OCI-LY1 (cell line): ENCODE data around the gene MARCHF10.
"Not testable (repeated sequence)": the region's sequence is repeated elsewhere in the genome, so short reads cannot be mapped to it uniquely, and the experiment has no call there.

Experiments used
- H2AFZ ChIP-seq: fragments of 200-600 bp; sonication (generic), shearing (Covaris generic); 2 replicates; pipeline ENCODE4 v1.6.0; 2014; ENCODE audit warnings: antibody characterized with exemption, mild to moderate bottlenecking, low read length
- H3F3A ChIP-seq: fragments of 200-600 bp; sonication (generic), shearing (Covaris generic); 2 replicates; pipeline ENCODE4 v1.6.0; 2014; ENCODE audit warnings: mild to moderate bottlenecking, antibody characterized with exemption, low read length, moderate library complexity; ENCODE audit not compliant: insufficient read depth
- H3K27ac ChIP-seq: fragments of 200-600 bp; sonication (generic); 2 replicates; pipeline ENCODE4 v1.5.1; 2014; ENCODE audit warnings: low read length, mixed run types, mild to moderate bottlenecking, low read depth; ENCODE audit not compliant: poor library complexity, severe bottlenecking
- H3K27me3 ChIP-seq: fragments of 200-600 bp; sonication (generic); 2 replicates; pipeline ENCODE4 v1.6.0; 2014; ENCODE audit warnings: antibody characterized with exemption, mild to moderate bottlenecking, low read length, moderate library complexity; ENCODE audit not compliant: insufficient read depth
- H3K36me3 ChIP-seq: fragments of 200-600 bp; sonication (generic); 2 replicates; pipeline ENCODE4 v1.6.1; 2014; ENCODE audit warnings: mild to moderate bottlenecking, antibody characterized with exemption, low read length, moderate library complexity, mixed read lengths; ENCODE audit not compliant: insufficient read depth
- H3K4me1 ChIP-seq: fragments of 200-600 bp; sonication (generic); 2 replicates; pipeline ENCODE4 v1.5.1; 2014; ENCODE audit warnings: mild to moderate bottlenecking, low read length, moderate library complexity; ENCODE audit not compliant: insufficient read depth, severe bottlenecking
- H3K4me2 ChIP-seq: fragments of 200-600 bp; sonication (generic), shearing (Covaris generic); 2 replicates; pipeline ENCODE4 v1.6.1; 2014; ENCODE audit warnings: low read length
- H3K4me3 ChIP-seq: fragments of 200-600 bp; sonication (generic); 2 replicates; pipeline ENCODE4 v1.5.1; 2014; ENCODE audit warnings: low read length, low read depth, mild to moderate bottlenecking, mixed read lengths; ENCODE audit not compliant: poor library complexity, severe bottlenecking
- H3K79me2 ChIP-seq: fragments of 200-600 bp; shearing (Covaris generic); 2 replicates; pipeline ENCODE4 v1.6.1; 2016; ENCODE audit warnings: mixed run types, low read length, mixed read lengths; ENCODE audit not compliant: insufficient read depth
- H3K9ac ChIP-seq: fragments of 200-600 bp; sonication (generic), shearing (Covaris generic); 2 replicates; pipeline ENCODE4 v1.6.1; 2014; ENCODE audit warnings: mild to moderate bottlenecking, low read length, mixed read lengths
- H3K9me2 ChIP-seq: fragments of 200-600 bp; sonication (generic), shearing (Covaris generic); 2 replicates; pipeline ENCODE4 v1.6.1; 2014; ENCODE audit warnings: low read depth, mild to moderate bottlenecking, low read length, mixed read lengths
- H3K9me3 ChIP-seq: fragments of 200-600 bp; shearing (Covaris generic); 2 replicates; pipeline ENCODE4 v1.6.1; 2014; ENCODE audit warnings: low read length, mixed read lengths
- H4K20me1 ChIP-seq: fragments of 200-600 bp; sonication (generic), shearing (Covaris generic); 2 replicates; pipeline ENCODE4 v1.6.0; 2016; ENCODE audit warnings: mild to moderate bottlenecking, low read length; ENCODE audit not compliant: insufficient read depth
- EZH2 ChIP-seq: fragments of 200-600 bp; sonication (generic), shearing (Covaris generic); IDR thresholded peaks from 2 replicates; pipeline ENCODE4 v1.8.0; 2017; ENCODE audit warnings: borderline replicate concordance, mixed run types, mild to moderate bottlenecking, antibody characterized with exemption, low read length, moderate library complexity, mixed read lengths
- TF ChIP-seq, protein P1 (sequence below): fragments of 200-600 bp; sonication (generic), shearing (Covaris generic); IDR thresholded peaks from 2 replicates; pipeline ENCODE4 v1.5.1; 2017; ENCODE audit warnings: mild to moderate bottlenecking, antibody characterized with exemption, low read length, moderate library complexity, mixed read lengths

MARCHF10 gene

DNA sequence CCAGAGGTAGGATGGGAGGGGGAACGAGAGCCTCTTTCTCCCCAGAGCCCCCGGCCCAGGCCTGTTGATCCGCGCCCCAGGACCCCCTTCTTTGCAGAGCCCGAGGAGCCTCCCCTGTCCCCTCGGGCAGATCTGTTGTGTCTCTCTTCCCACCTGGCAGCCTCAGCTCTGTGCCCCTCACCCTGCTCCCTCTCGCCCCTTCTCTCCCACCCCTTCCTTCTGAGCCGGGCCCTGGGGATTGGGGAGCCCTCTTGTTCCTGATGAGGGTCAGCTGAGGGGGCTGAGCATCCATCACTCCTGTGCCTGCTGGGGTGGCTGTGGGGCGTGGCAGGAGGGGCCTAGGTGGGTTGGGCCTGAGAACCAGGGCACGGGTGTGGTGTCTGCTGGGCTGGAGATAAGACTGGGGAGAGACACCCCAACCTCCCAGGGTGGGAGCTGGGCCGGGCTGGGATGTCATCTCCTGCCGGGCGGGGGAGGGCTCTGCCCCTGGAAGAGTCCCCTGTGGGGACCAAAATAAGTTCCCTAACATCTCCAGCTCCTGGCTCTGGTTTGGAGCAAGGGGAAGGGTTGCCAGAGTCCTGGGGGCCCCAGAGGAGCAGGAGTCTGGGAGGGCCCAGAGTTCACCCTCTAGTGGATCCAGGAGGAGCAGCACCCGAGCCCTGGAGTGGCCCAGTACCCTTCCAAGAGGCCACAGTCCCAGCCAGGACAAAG is 115.2 kb downstream of the MARCHF10 start:
- no peaks in the 10 kb centered on the region for H3K9me2 ChIP-seq
- H3F3A ChIP-seq: no peaks in the 10 kb centered on the region
- no peak overlapping the region for H3K9ac ChIP-seq
- no peaks in the 10 kb centered on the region for H3K4me1 ChIP-seq
- H3K27ac ChIP-seq: no peak overlapping the region
- no peaks in the 10 kb centered on the region for H4K20me1 ChIP-seq
- no peak overlapping the region for H2AFZ ChIP-seq
- H3K79me2 ChIP-seq: no peaks in the 10 kb centered on the region
- H3K9me3 ChIP-seq: no peaks in the 10 kb centered on the region
- no peak overlapping the region for H3K4me3 ChIP-seq
- TF ChIP-seq EZH2: no peak
- TF ChIP-seq, protein P1, sequence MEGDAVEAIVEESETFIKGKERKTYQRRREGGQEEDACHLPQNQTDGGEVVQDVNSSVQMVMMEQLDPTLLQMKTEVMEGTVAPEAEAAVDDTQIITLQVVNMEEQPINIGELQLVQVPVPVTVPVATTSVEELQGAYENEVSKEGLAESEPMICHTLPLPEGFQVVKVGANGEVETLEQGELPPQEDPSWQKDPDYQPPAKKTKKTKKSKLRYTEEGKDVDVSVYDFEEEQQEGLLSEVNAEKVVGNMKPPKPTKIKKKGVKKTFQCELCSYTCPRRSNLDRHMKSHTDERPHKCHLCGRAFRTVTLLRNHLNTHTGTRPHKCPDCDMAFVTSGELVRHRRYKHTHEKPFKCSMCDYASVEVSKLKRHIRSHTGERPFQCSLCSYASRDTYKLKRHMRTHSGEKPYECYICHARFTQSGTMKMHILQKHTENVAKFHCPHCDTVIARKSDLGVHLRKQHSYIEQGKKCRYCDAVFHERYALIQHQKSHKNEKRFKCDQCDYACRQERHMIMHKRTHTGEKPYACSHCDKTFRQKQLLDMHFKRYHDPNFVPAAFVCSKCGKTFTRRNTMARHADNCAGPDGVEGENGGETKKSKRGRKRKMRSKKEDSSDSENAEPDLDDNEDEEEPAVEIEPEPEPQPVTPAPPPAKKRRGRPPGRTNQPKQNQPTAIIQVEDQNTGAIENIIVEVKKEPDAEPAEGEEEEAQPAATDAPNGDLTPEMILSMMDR: no peak
- H3K36me3 ChIP-seq: no peaks in the 10 kb centered on the region
- no peak overlapping the region for H3K4me2 ChIP-seq
- no peaks in the 10 kb centered on the region for H3K27me3 ChIP-seq

DNA sequence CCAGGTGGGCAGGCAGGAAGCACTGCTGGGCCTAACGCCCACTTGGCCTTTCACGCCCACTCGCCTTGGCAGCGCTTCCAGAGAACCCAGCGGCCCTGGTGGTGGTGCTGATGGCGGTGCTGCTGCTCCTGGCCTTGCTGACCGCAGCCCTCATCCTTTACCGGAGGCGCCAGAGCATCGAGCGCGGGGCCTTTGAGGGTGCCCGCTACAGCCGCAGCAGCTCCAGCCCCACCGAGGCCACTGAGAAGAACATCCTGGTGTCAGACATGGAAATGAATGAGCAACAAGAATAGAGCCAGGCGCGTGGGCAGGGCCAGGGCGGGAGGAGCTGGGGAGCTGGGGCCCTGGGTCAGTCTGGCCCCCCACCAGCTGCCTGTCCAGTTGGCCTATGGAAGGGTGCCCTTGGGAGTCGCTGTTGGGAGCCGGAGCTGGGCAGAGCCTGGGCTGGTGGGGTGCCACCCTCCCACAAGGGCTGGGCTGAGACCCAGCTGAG is 115.9 kb downstream of the MARCHF10 start:
- no peak for TF ChIP-seq EZH2
- TF ChIP-seq, protein P1: no peak
- no peaks in the 10 kb centered on the region for H3F3A ChIP-seq

DNA sequence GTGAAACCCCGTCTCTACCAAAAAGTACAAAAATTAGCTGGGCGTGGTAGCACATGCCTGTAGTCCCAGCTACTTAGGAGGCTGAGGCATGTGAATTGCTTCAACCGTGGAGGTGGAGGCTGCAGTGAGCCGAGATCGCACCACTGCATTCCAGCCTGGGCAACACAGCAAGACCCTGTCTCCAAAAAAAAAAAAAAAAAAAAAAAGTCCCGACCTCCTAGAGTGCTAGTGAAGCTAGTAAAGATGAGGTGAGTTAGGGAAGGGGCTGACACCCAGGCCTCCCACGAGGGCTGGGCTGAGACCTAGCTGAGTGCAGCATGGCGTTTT is 116.6 kb downstream of the MARCHF10 start:
- not testable (repeated sequence) for H3K27ac ChIP-seq, H3K4me1 ChIP-seq, H3K9ac ChIP-seq

More for the DNA sequence above, 115.9 kb downstream of the MARCHF10 start:
- Histone ChIP-seq H3K9me3 (no peaks in the 10 kb centered on the region), H3K79me2 (no peaks in the 10 kb centered on the region), H3K4me1 (no peaks in the 10 kb centered on the region), H3K9ac (no peak overlapping the region), H3K9me2 (no peaks in the 10 kb centered on the region), H3K36me3 (no peaks in the 10 kb centered on the region), H3K4me2 (no peak overlapping the region), H2AFZ (no peak overlapping the region), H3K27me3 (no peaks in the 10 kb centered on the region), H4K20me1 (no peaks in the 10 kb centered on the region), H3K27ac (no peak overlapping the region), H3K4me3 (no peak overlapping the region)

More for the DNA sequence above, 116.6 kb downstream of the MARCHF10 start:
- H3K79me2 ChIP-seq, H3K4me3 ChIP-seq, H3K4me2 ChIP-seq, H3K9me2 ChIP-seq, H4K20me1 ChIP-seq, H3K36me3 ChIP-seq, H3K27me3 ChIP-seq, H3F3A ChIP-seq, H2AFZ ChIP-seq, H3K9me3 ChIP-seq: not testable (repeated sequence)
